ENCODE measurements around the gene TM2D1.
"Not testable (repeated sequence)": the region's sequence is repeated elsewhere in the genome, so short reads cannot be mapped to it uniquely, and the experiment has no call there.

Gene TM2D1

GRCh38 chr1:61732726-61733125 is 7.8 kb upstream of the TM2D1 start:
- no peak overlapping the region for H2BK120ac ChIP-seq (ENCODE audit: insufficient read depth, low read length, poor library complexity)

GRCh38 chr1:61730679-61731078 is 5.7 kb upstream of the TM2D1 start:
- not testable (repeated sequence) for H3K4me2 ChIP-seq (ENCODE audit: low read length); H4K8ac ChIP-seq (ENCODE audit: low read depth, low read length); H3K27ac ChIP-seq (ENCODE audit: low read depth, low read length); H2AFZ ChIP-seq (ENCODE audit: insufficient read depth, low read length, poor library complexity); H3K4me1 ChIP-seq (ENCODE audit: control insufficient read depth in 1 of 2, insufficient read depth in 2 of 2, low read length in 2 of 2); H2BK12ac ChIP-seq (ENCODE audit: low read length); H3K9me3 ChIP-seq (ENCODE audit: insufficient read depth, low read depth, low read length); H2BK120ac ChIP-seq (ENCODE audit: insufficient read depth, low read length, poor library complexity); H3K4ac ChIP-seq (ENCODE audit: low read depth, low read length); H3K79me2 ChIP-seq (ENCODE audit: control insufficient read depth, insufficient read depth, low read length, poor library complexity); H3K36me3 ChIP-seq (ENCODE audit: control insufficient read depth in 1 of 2, insufficient read depth in 2 of 2, low read length in 2 of 2); H4K91ac ChIP-seq (ENCODE audit: low read depth, low read length); H3K4me3 ChIP-seq (ENCODE audit: low read depth, low read length); H4K12ac ChIP-seq (ENCODE audit: low read depth, low read length); H3K27me3 ChIP-seq (ENCODE audit: insufficient read depth, low read length); H2AK5ac ChIP-seq (ENCODE audit: low read length); H3K9ac ChIP-seq (ENCODE audit: low read length); H3K23ac ChIP-seq (ENCODE audit: low read length); H3K14ac ChIP-seq (ENCODE audit: low read length); H2BK5ac ChIP-seq (ENCODE audit: low read depth, low read length, poor library complexity); H3K79me1 ChIP-seq (ENCODE audit: low read length); H3K18ac ChIP-seq (ENCODE audit: low read length); DNase-seq
- WGBS (ENCODE audit: extremely low coverage, insufficient coverage, insufficient read length): no CpG with 5 or more reads among the region's 1 CpG

More at GRCh38 chr1:61732726-61733125, 7.8 kb upstream of the TM2D1 start:
- Histone ChIP-seq H3K79me1 (ENCODE audit: low read length) (no peaks in the 10 kb centered on the region), H3K18ac (ENCODE audit: low read length) (no peak overlapping the region), H2AK5ac (ENCODE audit: low read length) (no peak overlapping the region), H3K9me3 (ENCODE audit: insufficient read depth, low read depth, low read length) (no peaks in the 10 kb centered on the region), H3K23ac (ENCODE audit: low read length) (no peak overlapping the region), H2AFZ (ENCODE audit: insufficient read depth, low read length, poor library complexity) (no peak overlapping the region), H4K12ac (ENCODE audit: low read depth, low read length) (no peak overlapping the region), H3K79me2 (ENCODE audit: control insufficient read depth, insufficient read depth, low read length, poor library complexity) (no peaks in the 10 kb centered on the region), H2BK12ac (ENCODE audit: low read length) (no peak overlapping the region), H3K4me3 (ENCODE audit: low read depth, low read length) (no peak overlapping the region), H4K91ac (ENCODE audit: low read depth, low read length) (no peak overlapping the region), H2BK5ac (ENCODE audit: low read depth, low read length, poor library complexity) (no peak overlapping the region), H3K27ac (ENCODE audit: low read depth, low read length) (no peak overlapping the region), H3K4me2 (ENCODE audit: low read length) (no peak overlapping the region), H3K9ac (ENCODE audit: low read length) (no peak overlapping the region), H4K8ac (ENCODE audit: low read depth, low read length) (no peak overlapping the region), H3K27me3 (ENCODE audit: insufficient read depth, low read length) (no peaks in the 10 kb centered on the region), H3K14ac (ENCODE audit: low read length) (no peak overlapping the region), H3K36me3 (ENCODE audit: control insufficient read depth in 1 of 2, insufficient read depth in 2 of 2, low read length in 2 of 2) (no peaks in the 10 kb centered on the region), H3K4ac (ENCODE audit: low read depth, low read length) (no peak overlapping the region), H3K4me1 (ENCODE audit: control insufficient read depth in 1 of 2, insufficient read depth in 2 of 2, low read length in 2 of 2) (no peaks in the 10 kb centered on the region)
- DNase-seq: no peak
- WGBS (ENCODE audit: extremely low coverage, insufficient coverage, insufficient read length): no CpG with 5 or more reads among the region's 3 CpGs

- Histone ChIP-seq H3K27ac (ENCODE audit: low read depth, low read length) (no peak overlapping the region), H2AK5ac (ENCODE audit: low read length) (no peak overlapping the region), H2BK12ac (ENCODE audit: low read length) (no peak overlapping the region), H2BK120ac (ENCODE audit: insufficient read depth, low read length, poor library complexity) (no peak overlapping the region), H3K36me3 (ENCODE audit: control insufficient read depth in 1 of 2, insufficient read depth in 2 of 2, low read length in 2 of 2) (no peaks in the 10 kb centered on the region), H3K18ac (ENCODE audit: low read length) (no peak overlapping the region), H3K79me2 (ENCODE audit: control insufficient read depth, insufficient read depth, low read length, poor library complexity) (peaks cover 6% of the 10 kb centered on the region), H3K4me1 (ENCODE audit: control insufficient read depth in 1 of 2, insufficient read depth in 2 of 2, low read length in 2 of 2) (peaks cover 0 to 4% of the 10 kb centered on the region in 2 experiments), H3K23ac (ENCODE audit: low read length) (no peak overlapping the region), H3K4me2 (ENCODE audit: low read length) (no peak overlapping the region), H3K27me3 (ENCODE audit: insufficient read depth, low read length) (no peaks in the 10 kb centered on the region), H4K12ac (ENCODE audit: low read depth, low read length) (no peak overlapping the region), H4K91ac (ENCODE audit: low read depth, low read length) (no peak overlapping the region), H4K8ac (ENCODE audit: low read depth, low read length) (no peak overlapping the region), H2AFZ (ENCODE audit: insufficient read depth, low read length, poor library complexity) (no peak overlapping the region), H3K4ac (ENCODE audit: low read depth, low read length) (no peak overlapping the region), H3K9ac (ENCODE audit: low read length) (no peak overlapping the region), H3K4me3 (ENCODE audit: low read depth, low read length) (no peak overlapping the region), H3K9me3 (ENCODE audit: insufficient read depth, low read depth, low read length) (no peaks in the 10 kb centered on the region), H3K14ac (ENCODE audit: low read length) (no peak overlapping the region), H2BK5ac (ENCODE audit: low read depth, low read length, poor library complexity) (no peak overlapping the region), H3K79me1 (ENCODE audit: low read length) (peaks cover 7% of the 10 kb centered on the region)
- DNase-seq: no peak
- WGBS (ENCODE audit: extremely low coverage, insufficient coverage, insufficient read length): no CpG with 5 or more reads among the region's 3 CpGs
Measured at GRCh38 chr1:61727544-61727943, 2.6 kb upstream of the TM2D1 start.

GRCh38 chr1:61724506-61724812 is 482 bp downstream of the TM2D1 start:
- Histone ChIP-seq H3K27ac (ENCODE audit: low read depth, low read length) (no peak overlapping the region), H3K36me3 (ENCODE audit: control insufficient read depth in 1 of 2, insufficient read depth in 2 of 2, low read length in 2 of 2) (peaks cover 2 to 4% of the 10 kb centered on the region in 2 experiments), H3K79me2 (ENCODE audit: control insufficient read depth, insufficient read depth, low read length, poor library complexity) (peaks cover 6% of the 10 kb centered on the region), H2BK12ac (ENCODE audit: low read length) (no peak overlapping the region), H2AFZ (ENCODE audit: insufficient read depth, low read length, poor library complexity) (peak overlapping the region; percentile 69), H3K9ac (ENCODE audit: low read length) (peak overlapping the region; percentile 95), H3K23ac (ENCODE audit: low read length) (no peak overlapping the region), H3K14ac (ENCODE audit: low read length) (peak overlapping the region; percentile 93), H3K18ac (ENCODE audit: low read length) (peak overlapping the region; percentile 69), H4K8ac (ENCODE audit: low read depth, low read length) (peak overlapping the region; percentile 95), H4K12ac (ENCODE audit: low read depth, low read length) (peak overlapping the region; percentile 59), H2BK5ac (ENCODE audit: low read depth, low read length, poor library complexity) (peak overlapping the region; percentile 51), H3K4me3 (ENCODE audit: low read depth, low read length) (peak overlapping the region; percentile 89), H3K79me1 (ENCODE audit: low read length) (peaks cover 7% of the 10 kb centered on the region), H3K4ac (ENCODE audit: low read depth, low read length) (peak overlapping the region; percentile 94), H4K91ac (ENCODE audit: low read depth, low read length) (peak overlapping the region; percentile 69), H2AK5ac (ENCODE audit: low read length) (no peak overlapping the region), H3K27me3 (ENCODE audit: insufficient read depth, low read length) (no peaks in the 10 kb centered on the region), H3K4me2 (ENCODE audit: low read length) (peak overlapping the region; percentile 70), H2BK120ac (ENCODE audit: insufficient read depth, low read length, poor library complexity) (peak overlapping the region; percentile 60), H3K9me3 (ENCODE audit: insufficient read depth, low read depth, low read length) (no peaks in the 10 kb centered on the region), H3K4me1 (ENCODE audit: control insufficient read depth in 1 of 2, insufficient read depth in 2 of 2, low read length in 2 of 2) (peaks cover 0 to 4% of the 10 kb centered on the region in 2 experiments)
- DNase-seq: peak in 1 of 2 donors; percentile 21
- no CpG with 5 or more reads among the region's 3 CpGs for WGBS (ENCODE audit: extremely low coverage, insufficient coverage, insufficient read length)

Measured in trophoblast cell (in vitro differentiated cells and primary cell).